GM12891 (cell line): ENCODE results near the gene NKTR.

ENCODE experiments used
- POLR2A ChIP-seq: IDR thresholded peaks from 2 replicates; pipeline ENCODE4 v1.6.1; 2011; ENCODE audit warnings: low read depth, low read length, control low read depth
- POLR2AphosphoS5 ChIP-seq: IDR thresholded peaks from 2 replicates; pipeline ENCODE4 v1.6.1; 2011; ENCODE audit warnings: low read depth, low read length, control low read depth
- POU2F2 ChIP-seq: IDR thresholded peaks from 2 replicates; pipeline ENCODE4 v1.6.1; 2011; ENCODE audit warnings: low read depth, mild to moderate bottlenecking, control low read depth, low read length, moderate library complexity
- SPI1 ChIP-seq: IDR thresholded peaks from 2 replicates; pipeline ENCODE4 v1.6.1; 2011; ENCODE audit warnings: low read depth, low read length, control low read depth
- TAF1 ChIP-seq: IDR thresholded peaks from 2 replicates; pipeline ENCODE4 v1.6.1; 2011; ENCODE audit warnings: low read depth, low read length, control low read depth

DNA sequence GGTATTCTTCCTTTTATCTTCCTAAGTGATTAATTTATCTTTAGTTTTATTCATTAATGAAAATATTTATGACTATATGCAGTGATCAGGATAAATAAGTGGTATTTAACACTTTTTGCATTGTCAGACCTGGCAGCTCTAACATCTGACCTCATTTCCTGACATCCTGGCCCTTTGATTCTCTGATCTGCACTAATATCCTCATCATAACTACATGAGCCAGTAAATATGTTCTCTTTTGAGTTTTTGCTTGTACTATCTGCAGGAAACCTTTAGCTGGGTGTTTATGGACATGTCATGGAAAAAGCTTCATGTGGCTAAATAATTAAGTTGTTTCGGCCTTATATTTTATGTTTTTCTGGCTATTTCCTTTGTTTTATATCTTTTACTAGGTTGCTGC is 10.5 kb downstream of the NKTR start:
- no peak for TF ChIP-seq POLR2AphosphoS5
- TF ChIP-seq POLR2A = no peak
- TF ChIP-seq TAF1 = no peak
- no peak for TF ChIP-seq SPI1
- no peak for TF ChIP-seq POU2F2
